ENCODE results near the gene C9. TPM values are rescaled to one million over a fixed set of nuclear protein-coding genes. Genes with fewer than 3 reads are reported as not detected.

The C9 gene
- total RNA-seq (under 1 TPM; 0.16 to 0.74 TPM), polyA plus RNA-seq (ENCODE audit: insufficient read depth, low read depth, low replicate concordance) (0.95 TPM)
- long read RNA-seq, donor 1, result 0 reads
- long read RNA-seq, donor 2, result 0 reads

GRCh38 chr5:39364367-39364766 lies at the start of gene C9:
TSS of gene C9 (minus strand) at chr5:39364495. CDS start at chr5:39364464, 31 bp downstream.
- WGBS, 2 donors, result 75 to 87% methylated on average over 6 of the region's 6 CpGs
- Histone ChIP-seq H3K4me1 (no peaks in the 10 kb centered on the region), H3K9me3 (no peaks in the 10 kb centered on the region), H3K36me3 (ENCODE audit: low read depth, missing control alignments) (no peaks in the 10 kb centered on the region), H3K27ac (no peak within 1 kb of the TSS), H3K4me3 (no peak within 1 kb of the TSS), H3K27me3 (no peaks in the 10 kb centered on the region)
- intact Hi-C loops (cut with DNase I; ENCODE audit: low total_unique reads), result no loop called here
- TF ChIP-seq CTCF (IDR thresholded peaks at IDR 0.05) (no peak), POLR2A (IDR thresholded peaks at IDR 0.05) (no peak)
- no peak for DNase-seq

GRCh38 chr5:39413771-39414170 lies 49.5 kb upstream of the C9 start:
- Histone ChIP-seq H3K4me3 (no peak overlapping the region), H3K27ac (no peak overlapping the region), H3K27me3 (no peaks in the 10 kb centered on the region), H3K9me3 (no peaks in the 10 kb centered on the region), H3K36me3 (ENCODE audit: low read depth, missing control alignments) (no peaks in the 10 kb centered on the region), H3K4me1 (peaks cover 3% of the 10 kb centered on the region)
- DNase-seq, result no peak
- TF ChIP-seq CTCF (IDR thresholded peaks at IDR 0.05) (no peak), POLR2A (IDR thresholded peaks at IDR 0.05) (no peak)
- intact Hi-C loops (cut with DNase I; ENCODE audit: low total_unique reads), result no loop called here

GRCh38 chr5:39412721-39413394 lies 48.6 kb upstream of the C9 start:
- peaks cover 3% of the 10 kb centered on the region for H3K4me1 ChIP-seq
- no peaks in the 10 kb centered on the region for H3K9me3 ChIP-seq
- H3K27me3 ChIP-seq, result no peaks in the 10 kb centered on the region
- H3K4me3 ChIP-seq, result no peak overlapping the region
- intact Hi-C loops (cut with DNase I; ENCODE audit: low total_unique reads), result no loop called here
- TF ChIP-seq POLR2A (IDR thresholded peaks at IDR 0.05) (no peak), CTCF (IDR thresholded peaks at IDR 0.05) (no peak)
- no peak overlapping the region for H3K27ac ChIP-seq
- H3K36me3 ChIP-seq (ENCODE audit: low read depth, missing control alignments), result no peaks in the 10 kb centered on the region
- WGBS, 2 donors, result 51 to 57% methylated on average over 5 of the region's 5 CpGs
- DNase-seq, result no peak

GRCh38 chr5:39411985-39412384 lies 47.7 kb upstream of the C9 start:
- H3K27ac ChIP-seq, result no peak overlapping the region
- intact Hi-C loops (cut with DNase I; ENCODE audit: low total_unique reads), result no loop called here
- H3K27me3 ChIP-seq, result no peaks in the 10 kb centered on the region
- peaks cover 3% of the 10 kb centered on the region for H3K4me1 ChIP-seq
- no peaks in the 10 kb centered on the region for H3K36me3 ChIP-seq (ENCODE audit: low read depth, missing control alignments)
- TF ChIP-seq CTCF (IDR thresholded peaks at IDR 0.05) (no peak), POLR2A (IDR thresholded peaks at IDR 0.05) (no peak)
- no peak for DNase-seq
- WGBS, 2 donors, result 91 to 93% methylated on average over 4 of the region's 4 CpGs
- no peak overlapping the region for H3K4me3 ChIP-seq
- H3K9me3 ChIP-seq, result no peaks in the 10 kb centered on the region

GRCh38 chr5:39411061-39411460 lies 46.8 kb upstream of the C9 start:
- Histone ChIP-seq H3K36me3 (ENCODE audit: low read depth, missing control alignments) (no peaks in the 10 kb centered on the region), H3K27ac (no peak overlapping the region), H3K4me3 (no peak overlapping the region), H3K9me3 (no peaks in the 10 kb centered on the region), H3K27me3 (no peaks in the 10 kb centered on the region), H3K4me1 (peaks cover 3% of the 10 kb centered on the region)
- intact Hi-C loops (cut with DNase I; ENCODE audit: low total_unique reads), result no loop called here
- no peak for DNase-seq
- no peak for TF ChIP-seq POLR2A (IDR thresholded peaks at IDR 0.05)
- no peak for TF ChIP-seq CTCF (IDR thresholded peaks at IDR 0.05)
- 52 to 62% methylated on average over 1 of the region's 1 CpG for WGBS, 2 donors

Measured in testis (tissue), 5 donors.